Left colon (tissue), 2 donors: ENCODE results near the gene PCDHB4. TPM values are rescaled to one million over a fixed set of nuclear protein-coding genes. Genes with fewer than 3 reads are reported as not detected.
"Not testable (repeated sequence)": the region's sequence is repeated elsewhere in the genome, so short reads cannot be mapped to it uniquely, and the experiment has no call there.

Experiments
- ATAC-seq: fragments of 200-7000 bp; cut with Tn5 transposase; one replicate; pipeline ENCODE4 v1.9.1; 2020; ENCODE audit warnings: mild to moderate bottlenecking, moderate library complexity
- DNase-seq, 2 donors: peaks; one replicate each; pipeline ENCODE4 v3.0.0-alpha.2; 2020
- intact Hi-C, 2 donors: fragments of 100-400 bp; cut with DNase I in 1 of 2; cut with micrococcal nuclease in 1 of 2; formaldehyde crosslinking; loops; one replicate each; pipeline versions ENCODE4 v1.11.2 to v1.14.0; 2022; cut with DNase I, micrococcal nuclease
- total RNA-seq, 2 donors: library from RNA; stranded (reverse); fragmentation: NEBNext Ultra II Directional; extraction: Animal tissue kit (Norgen Biotek cat#: 25700); gene quantifications; one replicate each; pipeline ENCODE4 v1.2.1, GENCODE V29; 2021
- donor health status: DM: no; HTN: no; CAD: no.
- donor health status: DM: yes; HTN: yes; CAD: no.

Gene PCDHB4
- total RNA-seq, 2 donors from 2014 or later, result 0.46 to 0.81 TPM

GRCh38 chr5:141135718-141136266, 14.2 kb downstream of the PCDHB4 start:
- intact Hi-C loops, result no loop called here
- no peak for ATAC-seq
- DNase-seq, result no peak

- intact Hi-C loops, ATAC-seq, DNase-seq: not testable (repeated sequence)
Observed at GRCh38 chr5:141137346-141137745, 15.7 kb downstream of the PCDHB4 start.

DNA sequence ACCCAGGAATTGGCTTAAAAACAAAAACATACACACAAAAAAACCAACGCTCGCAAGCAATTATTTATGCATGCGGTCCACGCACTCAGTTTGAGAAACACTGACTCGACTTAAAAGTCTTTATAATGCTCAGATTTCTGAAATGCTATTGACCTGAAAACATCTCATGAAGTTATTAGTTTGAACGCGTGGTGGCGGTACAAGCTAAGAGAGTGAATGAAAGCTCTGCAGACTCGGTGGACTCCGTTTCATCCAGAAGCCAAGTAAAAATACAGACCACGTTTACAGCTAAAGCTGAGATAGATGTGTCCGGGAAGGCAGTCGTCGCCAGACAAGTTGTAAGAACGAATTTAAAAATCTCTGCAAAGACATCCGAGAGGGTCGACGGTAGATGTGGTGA, 28.2 kb downstream of the PCDHB4 start, which contains the start of gene PCDHB6:
Gene PCDHB6, plus strand, starts transcription at position 246 of the 400 bp plus-strand sequence. CDS start 201 bp downstream, outside the sequence.
- DNase-seq (no peak), ATAC-seq (no peak)
- intact Hi-C loops, result no loop called here

DNA sequence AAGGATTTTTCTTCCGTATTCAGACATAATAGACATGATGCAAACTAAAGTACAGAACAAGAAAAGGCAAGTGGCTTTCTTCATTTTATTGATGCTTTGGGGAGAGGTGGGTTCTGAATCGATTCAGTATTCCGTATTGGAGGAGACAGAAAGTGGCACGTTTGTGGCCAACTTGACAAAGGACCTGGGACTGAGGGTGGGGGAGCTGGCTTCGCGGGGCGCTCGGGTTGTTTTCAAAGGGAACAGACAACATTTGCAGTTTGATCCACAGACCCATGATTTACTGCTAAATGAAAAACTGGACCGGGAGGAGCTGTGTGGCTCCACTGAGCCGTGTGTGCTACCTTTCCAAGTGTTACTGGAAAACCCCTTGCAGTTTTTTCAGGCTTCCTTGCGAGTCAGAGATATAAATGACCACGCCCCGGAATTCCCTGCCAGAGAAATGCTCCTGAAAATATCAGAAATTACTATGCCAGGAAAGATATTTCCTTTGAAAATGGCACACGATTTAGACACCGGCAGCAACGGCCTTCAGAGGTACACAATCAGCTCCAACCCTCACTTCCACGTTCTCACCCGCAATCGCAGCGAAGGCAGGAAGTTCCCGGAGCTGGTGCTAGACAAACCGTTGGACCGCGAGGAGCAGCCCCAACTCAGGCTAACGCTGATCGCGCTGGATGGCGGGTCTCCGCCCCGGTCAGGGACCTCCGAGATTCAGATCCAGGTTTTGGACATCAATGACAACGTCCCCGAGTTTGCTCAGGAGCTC, 28.8 kb downstream of the PCDHB4 start:
- intact Hi-C loops, result no loop called here
- ATAC-seq, result no peak

DNA sequence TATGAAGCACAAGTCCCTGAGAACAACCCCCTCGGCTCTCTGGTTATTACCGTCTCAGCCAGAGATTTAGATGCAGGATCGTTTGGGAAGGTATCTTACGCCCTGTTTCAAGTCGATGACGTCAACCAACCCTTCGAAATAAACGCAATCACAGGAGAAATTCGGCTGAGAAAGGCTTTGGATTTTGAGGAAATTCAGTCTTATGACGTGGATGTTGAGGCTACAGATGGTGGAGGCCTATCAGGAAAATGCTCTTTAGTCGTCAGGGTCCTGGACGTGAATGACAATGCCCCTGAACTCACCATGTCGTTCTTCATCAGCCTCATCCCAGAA, 29.3 kb downstream of the PCDHB4 start:
- intact Hi-C loops, result no loop called here
- ATAC-seq, result no peak
- no peak for DNase-seq

More for the DNA sequence above, 28.8 kb downstream of the PCDHB4 start:
- DNase-seq, result no peak

GRCh38 chr5:141151632-141152031, 30.0 kb downstream of the PCDHB4 start:
- intact Hi-C loops, DNase-seq, ATAC-seq: not testable (repeated sequence)

DNA sequence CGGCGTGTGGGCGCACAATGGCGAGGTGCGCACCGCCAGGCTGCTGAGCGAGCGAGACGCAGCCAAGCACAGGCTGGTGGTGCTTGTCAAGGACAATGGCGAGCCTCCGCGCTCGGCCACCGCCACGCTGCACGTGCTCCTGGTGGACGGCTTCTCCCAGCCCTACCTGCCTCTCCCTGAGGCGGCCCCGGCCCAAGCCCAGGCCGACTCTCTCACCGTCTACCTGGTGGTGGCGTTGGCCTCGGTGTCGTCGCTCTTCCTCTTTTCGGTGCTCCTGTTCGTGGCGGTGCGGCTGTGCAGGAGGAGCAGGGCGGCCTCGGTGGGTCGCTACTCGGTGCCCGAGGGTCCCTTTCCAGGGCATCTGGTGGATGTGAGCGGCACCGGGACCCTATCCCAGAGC, 30.5 kb downstream of the PCDHB4 start:
- intact Hi-C loops, DNase-seq, ATAC-seq: not testable (repeated sequence)

DNA sequence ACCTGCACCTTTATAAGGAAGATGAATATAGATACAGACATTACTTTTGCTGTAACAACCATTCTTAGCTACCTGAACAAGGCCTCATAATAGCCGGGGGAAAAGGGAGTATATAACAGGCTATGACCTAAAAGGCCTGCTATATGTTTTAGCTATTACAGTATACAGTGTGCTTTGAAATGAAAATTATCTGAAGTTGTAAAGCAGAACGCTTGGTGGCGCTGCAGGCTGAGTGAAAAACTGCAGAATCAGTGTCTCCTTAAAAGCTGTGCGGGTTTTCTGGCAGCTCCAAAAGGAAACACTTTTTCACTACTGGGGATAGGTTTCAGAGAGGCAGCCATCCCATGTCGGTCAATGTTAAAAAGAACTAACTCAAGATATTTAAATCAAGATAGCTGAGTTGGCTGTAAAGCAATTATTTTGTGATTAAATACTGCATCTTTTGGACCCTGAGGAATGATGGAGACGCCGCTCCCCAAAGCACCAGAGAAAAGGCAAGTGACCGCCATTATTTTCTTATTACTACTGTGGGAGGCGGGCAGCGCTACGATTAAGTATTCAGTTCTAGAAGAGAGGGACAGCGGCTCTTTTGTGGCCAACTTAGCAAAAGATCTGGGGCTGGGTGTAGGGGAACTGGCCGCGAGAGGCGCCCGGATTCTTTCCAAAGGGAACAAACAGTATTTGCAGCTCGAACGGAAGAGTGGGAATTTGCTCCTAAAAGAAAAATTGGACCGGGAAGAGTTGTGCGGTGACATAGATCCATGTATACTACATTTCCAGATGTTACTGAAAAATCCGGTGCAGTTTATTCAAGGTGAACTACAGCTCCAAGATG, 34.1 kb downstream of the PCDHB4 start:
- DNase-seq, result no peak
- intact Hi-C loops, result no loop called here
- no peak for ATAC-seq

- intact Hi-C loops, ATAC-seq, DNase-seq: not testable (repeated sequence)
Observed at GRCh38 chr5:141157356-141157755, 35.7 kb downstream of the PCDHB4 start.

DNA sequence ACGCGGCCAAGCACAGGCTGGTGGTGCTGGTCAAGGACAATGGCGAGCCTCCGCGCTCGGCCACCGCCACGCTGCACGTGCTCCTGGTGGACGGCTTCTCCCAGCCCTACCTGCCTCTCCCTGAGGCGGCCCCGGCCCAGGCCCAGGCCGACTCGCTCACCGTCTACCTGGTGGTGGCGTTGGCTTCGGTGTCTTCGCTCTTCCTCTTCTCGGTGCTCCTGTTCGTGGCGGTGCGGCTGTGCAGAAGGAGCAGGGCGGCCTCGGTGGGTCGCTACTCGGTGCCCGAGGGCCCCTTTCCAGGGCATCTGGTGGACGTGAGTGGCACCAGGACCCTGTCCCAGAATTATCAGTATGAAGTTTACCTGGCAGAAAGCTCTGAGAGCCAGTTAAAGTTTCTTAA, 36.3 kb downstream of the PCDHB4 start:
- DNase-seq, ATAC-seq, intact Hi-C loops: not testable (repeated sequence)

DNA sequence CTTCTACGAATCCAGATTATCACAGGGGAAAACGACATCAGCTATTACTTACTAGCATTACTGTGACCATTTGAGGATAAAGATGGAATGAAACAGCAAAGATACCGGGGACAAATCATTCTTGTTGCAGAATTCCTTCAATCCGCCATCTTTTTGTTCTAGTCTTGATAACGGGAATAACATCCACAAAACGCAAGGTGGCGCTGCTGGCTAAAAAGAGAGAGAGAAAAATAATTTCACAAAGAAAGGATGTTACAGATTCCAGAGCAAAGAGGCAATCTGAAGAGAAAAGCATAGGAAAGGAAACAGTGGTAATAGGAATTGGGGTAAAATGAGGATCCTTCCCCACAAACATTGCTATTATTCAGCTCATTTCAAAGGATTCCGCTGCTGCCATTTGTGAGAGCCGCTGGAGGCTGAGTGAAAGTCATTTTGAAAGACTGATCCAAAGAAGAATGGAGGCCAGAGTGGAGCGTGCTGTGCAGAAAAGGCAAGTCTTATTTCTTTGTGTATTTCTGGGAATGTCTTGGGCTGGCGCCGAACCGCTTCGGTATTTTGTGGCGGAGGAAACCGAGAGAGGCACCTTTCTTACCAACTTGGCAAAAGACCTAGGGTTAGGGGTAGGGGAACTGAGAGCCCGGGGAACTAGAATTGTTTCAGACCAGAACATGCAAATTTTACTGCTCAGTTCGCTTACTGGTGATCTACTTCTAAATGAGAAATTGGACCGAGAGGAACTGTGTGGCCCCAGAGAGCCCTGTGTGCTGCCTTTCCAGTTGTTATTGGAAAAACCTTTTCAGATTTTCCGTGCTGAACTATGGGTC, 51.0 kb downstream of the PCDHB4 start, which contains the start of gene PCDHB7:
Gene PCDHB7, plus strand, starts transcription at position 264 of the 824 bp plus-strand sequence. Its CDS starts 192 bp downstream, at position 456.
- ATAC-seq, result no peak
- DNase-seq, result no peak
- intact Hi-C loops, result no loop called here

- intact Hi-C loops, ATAC-seq, DNase-seq: not testable (repeated sequence)
Observed at GRCh38 chr5:141174291-141175104, 52.9 kb downstream of the PCDHB4 start.

Other genes with a start within 250 kb of the PCDHB4 start
- under 1 TPM; 0.08 to 0.18 TPM for gene PCDHA12, start 246.5 kb upstream of the PCDHB4 start, total RNA-seq
- under 1 TPM in 1 of 2 donors, not detected in 1; 0.12 TPM for gene PCDHA13, start 239.7 kb upstream of the PCDHB4 start, total RNA-seq
- gene PCDHAC1, start 195.5 kb upstream of the PCDHB4 start, total RNA-seq, result under 1 TPM; 0.15 to 0.28 TPM
- gene PCDHAC2, start 155.3 kb upstream of the PCDHB4 start, total RNA-seq, result under 1 TPM; 0.47 to 0.58 TPM
- gene PCDHB1, start 70.4 kb upstream of the PCDHB4 start, total RNA-seq, result not detected
- gene PCDHB2, start 27.2 kb upstream of the PCDHB4 start, total RNA-seq, result 1 to 10 TPM; 1.1 to 1.2 TPM
- gene PCDHB3, start 21.3 kb upstream of the PCDHB4 start, total RNA-seq, result 1 to 10 TPM in 1 of 2 donors, under 1 TPM in 1; 0.73 to 1.4 TPM
- under 1 TPM; 0.31 to 0.56 TPM for gene PCDHB5, start 13.4 kb downstream of the PCDHB4 start, total RNA-seq
- under 1 TPM in 1 of 2 donors, not detected in 1; 0.11 TPM for gene PCDHB6, start 28.2 kb downstream of the PCDHB4 start, total RNA-seq
- gene PCDHB7, start 50.8 kb downstream of the PCDHB4 start, total RNA-seq, result under 1 TPM; 0.12 to 0.34 TPM
- under 1 TPM; 0.59 to 0.67 TPM for gene PCDHB8, start 56.0 kb downstream of the PCDHB4 start, total RNA-seq
- gene PCDHB16, start 60.6 kb downstream of the PCDHB4 start, total RNA-seq, result 1 to 10 TPM in 1 of 2 donors, under 1 TPM in 1; 0.34 to 1.2 TPM
- under 1 TPM; 0.34 to 0.61 TPM for gene PCDHB9, start 65.3 kb downstream of the PCDHB4 start, total RNA-seq
- under 1 TPM; 0.40 to 0.56 TPM for gene PCDHB10, start 70.5 kb downstream of the PCDHB4 start, total RNA-seq
- gene PCDHB11, start 77.8 kb downstream of the PCDHB4 start, total RNA-seq, result 1 to 10 TPM in 1 of 2 donors, under 1 TPM in 1; 0.82 to 1.4 TPM
- gene PCDHB12, start 86.9 kb downstream of the PCDHB4 start, total RNA-seq, result under 1 TPM; 0.24 to 0.42 TPM
- 1 to 10 TPM; 1.3 to 2.0 TPM for gene PCDHB13, start 92.1 kb downstream of the PCDHB4 start, total RNA-seq
- 1 to 10 TPM; 1.2 to 1.7 TPM for gene PCDHB14, start 101.5 kb downstream of the PCDHB4 start, total RNA-seq
- 1 to 10 TPM in 1 of 2 donors, under 1 TPM in 1; 0.49 to 1.1 TPM for gene PCDHB15, start 123.6 kb downstream of the PCDHB4 start, total RNA-seq
- 1 to 10 TPM in 1 of 2 donors, under 1 TPM in 1; 0.95 to 1.4 TPM for gene SLC25A2, start 182.2 kb downstream of the PCDHB4 start, total RNA-seq
- 10 to 100 TPM; 52.3 to 66.1 TPM for gene TAF7, start 199.0 kb downstream of the PCDHB4 start, total RNA-seq
- under 1 TPM; 0.31 TPM for gene PCDHGA1, start 208.7 kb downstream of the PCDHB4 start, total RNA-seq
- under 1 TPM; 0.31 to 0.75 TPM for gene PCDHGA2, start 216.9 kb downstream of the PCDHB4 start, total RNA-seq
- under 1 TPM; 0.21 to 0.39 TPM for gene PCDHGA3, start 222.0 kb downstream of the PCDHB4 start, total RNA-seq
- 1 to 10 TPM in 1 of 2 donors, under 1 TPM in 1; 0.79 to 1.1 TPM for gene PCDHGB1, start 228.3 kb downstream of the PCDHB4 start, total RNA-seq
- gene PCDHGA4, start 233.2 kb downstream of the PCDHB4 start, total RNA-seq, result under 1 TPM; 0.37 to 0.84 TPM
- 1 to 10 TPM; 1.6 to 1.7 TPM for gene PCDHGB2, start 238.2 kb downstream of the PCDHB4 start, total RNA-seq
- 1 to 10 TPM in 1 of 2 donors, under 1 TPM in 1; 0.70 to 1.5 TPM for gene PCDHGA5, start 242.3 kb downstream of the PCDHB4 start, total RNA-seq
- gene PCDHGB3, start 248.4 kb downstream of the PCDHB4 start, total RNA-seq, result 1 to 10 TPM in 1 of 2 donors, under 1 TPM in 1; 0.98 to 1.5 TPM